KOPT-K1 (cell line): Measurements from ENCODE around the gene CCNQ.

Experiments used
- H3K27ac ChIP-seq: fragments of 200-600 bp; sonication (generic); 2 replicates; pipeline ENCODE4 v1.5.1; 2016; ENCODE audit warnings: antibody characterized with exemption, mild to moderate bottlenecking, low read depth, low read length; ENCODE audit not compliant: poor library complexity, severe bottlenecking
- H3K36me3 ChIP-seq: fragments of 200-600 bp; sonication (generic); 2 replicates; pipeline ENCODE4 v1.5.1; 2017; ENCODE audit warnings: antibody characterized with exemption, mild to moderate bottlenecking, low read length, moderate library complexity; ENCODE audit not compliant: insufficient read depth
- H3K9me3 ChIP-seq: fragments of 200-600 bp; sonication (generic); 2 replicates; pipeline ENCODE4 v1.5.1; 2017; ENCODE audit warnings: antibody characterized with exemption, low read length, mild to moderate bottlenecking; ENCODE audit not compliant: insufficient read depth, poor library complexity, severe bottlenecking

CCNQ gene

GRCh38 chrX:153538424-153538823, 60.5 kb downstream of the CCNQ start:
- Histone ChIP-seq H3K9me3 (no peaks in the 10 kb centered on the region), H3K36me3 (no peaks in the 10 kb centered on the region), H3K27ac (no peak overlapping the region)
